ENCODE measurements around the gene VSX1. TPM values are rescaled to one million over a fixed set of nuclear protein-coding genes. Genes with fewer than 3 reads are reported as not detected.

The VSX1 gene
- total RNA-seq, 2 donors from 2014 or later, result not detected

DNA sequence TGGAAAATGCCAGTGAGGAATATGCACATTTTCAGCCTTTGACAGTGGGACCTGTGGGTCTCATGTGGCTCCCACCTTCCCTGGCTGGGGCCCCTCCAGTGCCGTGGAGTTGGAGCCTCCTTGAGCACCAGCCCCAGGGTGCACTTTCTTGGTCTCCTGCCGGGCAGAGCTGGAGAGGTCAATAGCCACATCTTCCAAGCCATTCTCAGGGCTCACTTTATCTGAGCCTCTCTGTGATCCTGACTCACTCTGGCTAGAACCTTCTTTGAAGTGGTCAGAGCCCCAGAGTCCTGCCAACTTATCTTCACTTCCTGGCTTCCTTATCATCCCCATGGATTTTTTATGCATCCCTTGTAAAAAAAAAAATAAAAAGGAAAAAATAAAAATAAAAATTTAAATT, 5.7 kb downstream of the VSX1 start:
- Histone ChIP-seq H3K9me3 (no peaks in the 10 kb centered on the region), H3K27ac (no peak overlapping the region), H3K4me3 (no peak overlapping the region), H3K36me3 (no peaks in the 10 kb centered on the region), H3K4me1 (replicated peaks) (no peaks in the 10 kb centered on the region), H3K27me3 (replicated peaks; ENCODE audit: insufficient read depth) (peaks cover 2% of the 10 kb centered on the region)
- 76% methylated on average over 2 of the region's 2 CpGs for WGBS
- DNase-seq (ENCODE audit: low spot score), result no peak
- TF ChIP-seq POLR2AphosphoS5 (IDR thresholded peaks at IDR 0.05) (no peak), POLR2A (IDR thresholded peaks at IDR 0.05) (no peak)
- TF ChIP-seq, protein P1, sequence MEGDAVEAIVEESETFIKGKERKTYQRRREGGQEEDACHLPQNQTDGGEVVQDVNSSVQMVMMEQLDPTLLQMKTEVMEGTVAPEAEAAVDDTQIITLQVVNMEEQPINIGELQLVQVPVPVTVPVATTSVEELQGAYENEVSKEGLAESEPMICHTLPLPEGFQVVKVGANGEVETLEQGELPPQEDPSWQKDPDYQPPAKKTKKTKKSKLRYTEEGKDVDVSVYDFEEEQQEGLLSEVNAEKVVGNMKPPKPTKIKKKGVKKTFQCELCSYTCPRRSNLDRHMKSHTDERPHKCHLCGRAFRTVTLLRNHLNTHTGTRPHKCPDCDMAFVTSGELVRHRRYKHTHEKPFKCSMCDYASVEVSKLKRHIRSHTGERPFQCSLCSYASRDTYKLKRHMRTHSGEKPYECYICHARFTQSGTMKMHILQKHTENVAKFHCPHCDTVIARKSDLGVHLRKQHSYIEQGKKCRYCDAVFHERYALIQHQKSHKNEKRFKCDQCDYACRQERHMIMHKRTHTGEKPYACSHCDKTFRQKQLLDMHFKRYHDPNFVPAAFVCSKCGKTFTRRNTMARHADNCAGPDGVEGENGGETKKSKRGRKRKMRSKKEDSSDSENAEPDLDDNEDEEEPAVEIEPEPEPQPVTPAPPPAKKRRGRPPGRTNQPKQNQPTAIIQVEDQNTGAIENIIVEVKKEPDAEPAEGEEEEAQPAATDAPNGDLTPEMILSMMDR (IDR thresholded peaks at IDR 0.05), result no peak
- intact Hi-C loops (cut with DNase I), result no loop called here

DNA sequence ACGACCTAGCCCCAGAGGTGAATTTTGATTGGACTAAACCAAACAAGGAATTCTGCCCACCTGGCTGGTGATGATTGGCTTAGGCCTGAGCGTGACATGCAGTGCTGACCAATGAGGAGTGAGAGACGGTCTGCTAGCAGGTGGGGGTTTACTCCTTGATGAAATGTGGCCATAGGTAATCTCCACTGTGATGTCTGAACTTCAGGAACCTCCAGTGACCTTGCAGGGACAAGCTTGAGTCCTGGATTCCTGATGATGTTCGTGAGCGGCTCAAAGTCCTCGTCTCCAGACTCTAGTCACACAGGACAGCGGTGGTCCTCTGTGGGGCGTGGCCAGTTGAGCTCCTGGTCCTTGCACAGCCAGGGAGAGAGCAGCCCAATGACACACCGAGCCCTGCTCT, 8.4 kb downstream of the VSX1 start:
- H3K4me1 ChIP-seq (replicated peaks), result no peaks in the 10 kb centered on the region
- intact Hi-C loops (cut with DNase I), result no loop called here
- no peak overlapping the region for H3K4me3 ChIP-seq
- no peaks in the 10 kb centered on the region for H3K9me3 ChIP-seq
- no peaks in the 10 kb centered on the region for H3K36me3 ChIP-seq
- TF ChIP-seq, protein P1 (IDR thresholded peaks at IDR 0.05), result no peak
- TF ChIP-seq POLR2AphosphoS5 (IDR thresholded peaks at IDR 0.05) (no peak), POLR2A (IDR thresholded peaks at IDR 0.05) (no peak)
- 78% methylated on average over 9 of the region's 9 CpGs for WGBS
- no peak for DNase-seq (ENCODE audit: low spot score)
- no peak overlapping the region for H3K27ac ChIP-seq
- H3K27me3 ChIP-seq (replicated peaks; ENCODE audit: insufficient read depth), result no peaks in the 10 kb centered on the region

DNA sequence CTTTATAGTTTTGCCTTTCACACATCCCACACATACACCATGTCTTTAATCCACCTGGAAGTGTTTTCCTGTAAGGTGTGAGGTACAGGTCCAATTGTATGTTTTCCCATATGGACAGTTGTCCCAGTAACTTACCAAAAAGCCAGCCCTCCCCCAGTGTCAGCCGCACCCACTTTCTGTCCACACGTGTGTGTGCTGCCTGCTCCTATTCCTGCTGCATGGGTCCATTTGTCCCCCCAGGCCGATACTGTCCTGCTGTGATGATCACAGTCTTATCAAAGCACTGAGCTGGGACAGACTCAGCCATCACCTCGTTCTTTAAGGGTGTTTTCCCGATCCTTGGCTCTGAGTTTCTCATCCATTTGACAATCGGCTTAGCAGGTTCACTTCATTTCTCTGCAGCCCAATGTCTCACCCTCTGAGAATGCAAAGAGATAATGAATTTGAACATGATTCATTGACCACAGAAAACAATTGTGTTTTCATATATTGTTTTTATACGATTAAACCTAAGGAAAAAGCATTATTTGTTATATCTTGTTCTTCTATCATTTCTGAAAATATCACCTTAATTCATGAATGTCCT, 9.6 kb downstream of the VSX1 start:
- intact Hi-C loops (cut with DNase I), result no loop called here
- TF ChIP-seq POLR2AphosphoS5 (IDR thresholded peaks at IDR 0.05) (no peak), POLR2A (IDR thresholded peaks at IDR 0.05) (no peak)
- TF ChIP-seq, protein P1 (IDR thresholded peaks at IDR 0.05), result no peak
- no peaks in the 10 kb centered on the region for H3K27me3 ChIP-seq (replicated peaks; ENCODE audit: insufficient read depth)
- H3K36me3 ChIP-seq, result no peaks in the 10 kb centered on the region
- no peak overlapping the region for H3K27ac ChIP-seq
- no peak overlapping the region for H3K4me3 ChIP-seq
- 57% methylated on average over 7 of the region's 7 CpGs for WGBS
- H3K4me1 ChIP-seq (replicated peaks), result no peaks in the 10 kb centered on the region
- DNase-seq (ENCODE audit: low spot score), result no peak
- no peaks in the 10 kb centered on the region for H3K9me3 ChIP-seq

DNA sequence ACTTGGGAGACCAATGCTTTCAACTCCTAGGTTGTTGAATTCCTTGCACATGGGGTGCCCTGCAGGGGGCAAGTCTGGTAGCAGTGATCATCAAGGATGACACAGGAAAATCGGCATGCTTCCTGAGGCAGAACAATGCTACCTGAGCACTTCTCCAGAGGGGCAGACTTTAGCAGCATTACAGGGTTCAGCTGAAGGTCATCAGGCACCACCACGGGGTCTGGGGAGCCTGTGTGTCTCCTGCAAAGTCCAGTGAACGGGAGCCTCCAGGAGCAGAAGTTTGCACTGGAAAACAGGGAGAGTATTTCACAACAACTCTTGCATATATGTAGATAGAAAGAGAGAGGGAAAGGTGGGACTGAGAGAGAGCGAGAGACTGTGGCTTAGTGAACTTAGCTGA, 10.2 kb downstream of the VSX1 start:
- Histone ChIP-seq H3K4me1 (replicated peaks) (no peaks in the 10 kb centered on the region), H3K27ac (no peak overlapping the region), H3K36me3 (no peaks in the 10 kb centered on the region), H3K27me3 (replicated peaks; ENCODE audit: insufficient read depth) (no peaks in the 10 kb centered on the region), H3K4me3 (no peak overlapping the region), H3K9me3 (no peaks in the 10 kb centered on the region)
- TF ChIP-seq POLR2AphosphoS5 (IDR thresholded peaks at IDR 0.05), result no peak
- no peak for TF ChIP-seq POLR2A (IDR thresholded peaks at IDR 0.05)
- TF ChIP-seq, protein P1 (IDR thresholded peaks at IDR 0.05), result no peak
- no peak for DNase-seq (ENCODE audit: low spot score)
- 21% methylated on average over 4 of the region's 4 CpGs for WGBS
- intact Hi-C loops (cut with DNase I), result no loop called here

DNA sequence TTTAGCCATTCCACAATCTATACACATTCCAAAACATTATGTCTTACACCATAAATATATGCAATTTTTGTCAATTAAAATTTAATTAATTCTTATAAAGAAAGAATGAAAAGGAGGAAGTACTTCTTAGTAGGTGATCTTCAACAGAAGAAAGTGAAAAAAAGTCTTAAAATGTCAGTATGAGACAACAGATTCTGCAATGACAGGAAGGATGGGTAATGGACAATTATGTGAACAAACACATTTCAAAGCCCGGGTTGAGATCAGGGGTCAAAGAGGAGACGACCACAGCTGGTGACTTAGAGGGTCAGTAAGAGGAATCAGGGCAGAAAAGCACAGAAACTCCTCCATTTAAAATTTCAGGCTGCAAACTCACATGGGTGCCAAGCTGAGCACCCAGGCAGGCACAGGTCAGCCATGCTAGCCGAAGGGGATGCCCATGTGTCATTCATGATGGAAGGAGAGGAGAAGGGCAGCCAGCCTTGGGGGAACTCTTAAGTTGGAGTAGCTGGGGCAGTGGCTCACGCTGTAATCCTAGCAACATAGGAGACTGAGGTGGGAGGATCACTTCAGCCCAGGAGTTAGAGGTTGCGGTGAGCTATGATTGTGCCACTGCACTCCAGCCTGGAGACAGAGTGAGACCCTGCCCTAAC, 11.0 kb downstream of the VSX1 start:
- no peaks in the 10 kb centered on the region for H3K9me3 ChIP-seq
- WGBS, result 60% methylated on average over 5 of the region's 5 CpGs
- TF ChIP-seq POLR2AphosphoS5 (IDR thresholded peaks at IDR 0.05) (no peak), POLR2A (IDR thresholded peaks at IDR 0.05) (no peak)
- TF ChIP-seq, protein P1 (IDR thresholded peaks at IDR 0.05), result no peak
- no peaks in the 10 kb centered on the region for H3K27me3 ChIP-seq (replicated peaks; ENCODE audit: insufficient read depth)
- no peaks in the 10 kb centered on the region for H3K36me3 ChIP-seq
- intact Hi-C loops (cut with DNase I), result no loop called here
- no peak for DNase-seq (ENCODE audit: low spot score)
- no peaks in the 10 kb centered on the region for H3K4me1 ChIP-seq (replicated peaks)
- H3K4me3 ChIP-seq, result no peak overlapping the region
- no peak overlapping the region for H3K27ac ChIP-seq

Measured in prostate gland (tissue), 2 donors.